GM20000 (cell line): Measurements from ENCODE around the gene VWA8.
"Not testable (repeated sequence)": the region's sequence is repeated elsewhere in the genome, so short reads cannot be mapped to it uniquely, and the experiment has no call there.

Experiments
- DNase-seq: peaks from one replicate; pipeline ENCODE4 v3.0.0; 2012; ENCODE audit warnings: low spot score
- CTCF ChIP-seq: IDR thresholded peaks from 2 replicates; pipeline ENCODE4 v1.5.1; 2012; ENCODE audit warnings: mild to moderate bottlenecking, control low read depth; ENCODE audit errors: extremely low read depth, missing control alignments

VWA8 gene

GRCh38 chr13:41637586-41637985 is 323.3 kb downstream of the VWA8 start:
- no peak for TF ChIP-seq CTCF
- DNase-seq, result no peak

GRCh38 chr13:41637032-41637431 is 323.9 kb downstream of the VWA8 start:
- DNase-seq, result not testable (repeated sequence)

- DNase-seq, result not testable (repeated sequence)
Observed at GRCh38 chr13:41636590-41636989, 324.3 kb downstream of the VWA8 start.

- TF ChIP-seq CTCF, result no peak
- DNase-seq, result no peak
Observed at GRCh38 chr13:41634407-41634806, 326.5 kb downstream of the VWA8 start.

- no peak for TF ChIP-seq CTCF
- no peak for DNase-seq
Observed at GRCh38 chr13:41633776-41634175, 327.1 kb downstream of the VWA8 start.

- no peak for DNase-seq
- no peak for TF ChIP-seq CTCF
Observed at GRCh38 chr13:41631296-41631965, 329.5 kb downstream of the VWA8 start.

GRCh38 chr13:41627425-41627824 is 333.5 kb downstream of the VWA8 start:
- no peak for DNase-seq
- TF ChIP-seq CTCF, result no peak

- no peak for TF ChIP-seq CTCF
- DNase-seq, result no peak
Observed at GRCh38 chr13:41624041-41624440, 336.9 kb downstream of the VWA8 start.
